HG03378 (cell line): ENCODE data around the gene SLC6A17.

Experiments used
- ATAC-seq: cut with Tn5 transposase; IDR thresholded peaks from one replicate; pipeline ENCODE4 v1.9.1; 2021; ENCODE audit warnings: mild to moderate bottlenecking, moderate library complexity; ENCODE audit not compliant: unreplicated experiment

SLC6A17 gene

GRCh38 chr1:110150330-110151174 lies at the start of gene SLC6A17:
Gene SLC6A17 (plus strand): TSS chr1:110150494. CDS start chr1:110166930, 16,436 bp downstream.
- no peak for ATAC-seq

- ATAC-seq = no peak
These were observed 48.2 kb upstream of the SLC6A17 start for GRCh38 chr1:110102081-110102480.

- peak; percentile 51 for ATAC-seq
These were observed 44.0 kb upstream of the SLC6A17 start for GRCh38 chr1:110106013-110106941.

GRCh38 chr1:110107867-110108469 lies 42.3 kb upstream of the SLC6A17 start:
- no peak for ATAC-seq

- no peak for ATAC-seq
These were observed 39.2 kb upstream of the SLC6A17 start for GRCh38 chr1:110111081-110111480.

- no peak for ATAC-seq
These were observed 38.2 kb upstream of the SLC6A17 start, which contains the start of gene UBL4B for GRCh38 chr1:110112143-110112542. Gene UBL4B (plus strand): TSS chr1:110112443. CDS start chr1:110112535, 92 bp downstream.

GRCh38 chr1:110112656-110113055 lies 37.6 kb upstream of the SLC6A17 start:
- ATAC-seq = no peak

- no peak for ATAC-seq
These were observed 36.7 kb upstream of the SLC6A17 start for GRCh38 chr1:110113551-110113950.

- no peak for ATAC-seq
These were observed 36.1 kb upstream of the SLC6A17 start for GRCh38 chr1:110114173-110114572.

- no peak for ATAC-seq
These were observed 35.5 kb upstream of the SLC6A17 start for GRCh38 chr1:110114784-110115183.

GRCh38 chr1:110118636-110119396 lies 31.5 kb upstream of the SLC6A17 start:
- ATAC-seq = no peak

GRCh38 chr1:110119843-110120242 lies 30.5 kb upstream of the SLC6A17 start:
- ATAC-seq = no peak

- no peak for ATAC-seq
These were observed 29.2 kb upstream of the SLC6A17 start for GRCh38 chr1:110120960-110121561.

- ATAC-seq = no peak
These were observed 27.1 kb upstream of the SLC6A17 start for GRCh38 chr1:110123224-110123623.

GRCh38 chr1:110125810-110126209 lies 24.5 kb upstream of the SLC6A17 start:
- ATAC-seq = no peak

GRCh38 chr1:110130113-110130591 lies 20.1 kb upstream of the SLC6A17 start:
- ATAC-seq = no peak

GRCh38 chr1:110130989-110131388 lies 19.3 kb upstream of the SLC6A17 start:
- no peak for ATAC-seq

GRCh38 chr1:110132682-110133081 lies 17.6 kb upstream of the SLC6A17 start:
- ATAC-seq = no peak

- ATAC-seq = no peak
These were observed 16.9 kb upstream of the SLC6A17 start for GRCh38 chr1:110133436-110133835.
